ENCODE measurements around the gene ASPSCR1. TPM values are rescaled to one million over a fixed set of nuclear protein-coding genes. Genes with fewer than 3 reads are reported as not detected.
A peak's percentile ranks its signal among the peaks of the same experiment; 100 is the strongest.

Gene ASPSCR1
- total and polyA plus RNA-seq, 8 donors = 11.7 to 143 (median 55.6) TPM

- DNase-seq = no peak
- peaks cover 0 to 36% (median 0%) of the 10 kb centered on the region in 3 donors for H3K27me3 ChIP-seq
- H3K27ac ChIP-seq = no peak overlapping the region
- H3K9me3 ChIP-seq = no peaks in the 10 kb centered on the region
- no peak overlapping the region for H3K4me3 ChIP-seq
- intact Hi-C loops (cut with DNase I; ENCODE audit: low total_unique reads) = no loop called here
- 91 to 94% (median 92%) methylated on average over 14 to 38 of the region's 38 CpGs for WGBS, 5 donors
- H3K4me1 ChIP-seq = peaks cover 9 to 41% (median 25%) of the 10 kb centered on the region in 4 donors
- no peak for TF ChIP-seq CTCF (IDR thresholded peaks at IDR 0.05)
- no peak for TF ChIP-seq POLR2AphosphoS5 (IDR thresholded peaks at IDR 0.05)
- TF ChIP-seq EP300 (IDR thresholded peaks at IDR 0.05) = no peak
- TF ChIP-seq POLR2A (IDR thresholded peaks at IDR 0.05) = no peak
- peaks cover 0 to 8% (median 2%) of the 10 kb centered on the region in 4 donors for H3K36me3 ChIP-seq
Observed at GRCh38 chr17:81934850-81935708, 42.4 kb upstream of the ASPSCR1 start.

GRCh38 chr17:81935709-81936084 lies 41.7 kb upstream of the ASPSCR1 start:
- WGBS, 5 donors = 74 to 88% (median 81%) methylated on average over 4 to 6 of the region's 6 CpGs
- H3K4me3 ChIP-seq = peak overlapping the region in 1 of 4 donors; percentile 77
- no peak overlapping the region for H3K27ac ChIP-seq
- DNase-seq = no peak
- H3K36me3 ChIP-seq = peaks cover 0 to 8% (median 2%) of the 10 kb centered on the region in 4 donors
- peaks cover 0 to 40% (median 0%) of the 10 kb centered on the region in 3 donors for H3K27me3 ChIP-seq
- peaks cover 9 to 45% (median 25%) of the 10 kb centered on the region in 4 donors for H3K4me1 ChIP-seq
- TF ChIP-seq CTCF (IDR thresholded peaks at IDR 0.05) (no peak), POLR2AphosphoS5 (IDR thresholded peaks at IDR 0.05) (no peak), EP300 (IDR thresholded peaks at IDR 0.05) (no peak), POLR2A (IDR thresholded peaks at IDR 0.05) (no peak)
- intact Hi-C loops (cut with DNase I; ENCODE audit: low total_unique reads) = no loop called here
- H3K9me3 ChIP-seq = no peaks in the 10 kb centered on the region

GRCh38 chr17:81939218-81939617 lies 38.2 kb upstream of the ASPSCR1 start:
- no peak overlapping the region for H3K4me3 ChIP-seq
- 67 to 84% (median 75%) methylated on average over 8 to 15 of the region's 15 CpGs for WGBS, 5 donors
- no peaks in the 10 kb centered on the region for H3K9me3 ChIP-seq
- intact Hi-C loops (cut with DNase I; ENCODE audit: low total_unique reads) = no loop called here
- peaks cover 0 to 59% (median 12%) of the 10 kb centered on the region in 3 donors for H3K27me3 ChIP-seq
- DNase-seq = no peak
- H3K36me3 ChIP-seq = peaks cover 0 to 5% (median under 1%) of the 10 kb centered on the region in 4 donors
- peaks cover 9 to 48% (median 23%) of the 10 kb centered on the region in 4 donors for H3K4me1 ChIP-seq
- TF ChIP-seq POLR2AphosphoS5 (IDR thresholded peaks at IDR 0.05) = no peak
- no peak for TF ChIP-seq EP300 (IDR thresholded peaks at IDR 0.05)
- no peak for TF ChIP-seq CTCF (IDR thresholded peaks at IDR 0.05)
- no peak for TF ChIP-seq POLR2A (IDR thresholded peaks at IDR 0.05)
- H3K27ac ChIP-seq = peak overlapping the region in 1 of 5 donors; percentile 20

GRCh38 chr17:81939881-81940385 lies 37.5 kb upstream of the ASPSCR1 start:
- peak overlapping the region in 1 of 5 donors; percentile 20 for H3K27ac ChIP-seq
- TF ChIP-seq EP300 (IDR thresholded peaks at IDR 0.05) (no peak), POLR2A (IDR thresholded peaks at IDR 0.05) (no peak), CTCF (IDR thresholded peaks at IDR 0.05) (no peak), POLR2AphosphoS5 (IDR thresholded peaks at IDR 0.05) (no peak)
- H3K4me3 ChIP-seq = no peak overlapping the region
- no peaks in the 10 kb centered on the region for H3K9me3 ChIP-seq
- intact Hi-C loops (cut with DNase I; ENCODE audit: low total_unique reads) = no loop called here
- peaks cover 0 to 66% (median 12%) of the 10 kb centered on the region in 3 donors for H3K27me3 ChIP-seq
- H3K4me1 ChIP-seq = peaks cover 9 to 46% (median 23%) of the 10 kb centered on the region in 4 donors
- peak in 1 of 2 donors; percentile 62 for DNase-seq
- WGBS, 5 donors = 49 to 63% (median 53%) methylated on average over 10 to 21 of the region's 21 CpGs
- no peaks in the 10 kb centered on the region for H3K36me3 ChIP-seq

Data from stomach (tissue), 9 donors.